GM18519 (cell line): ENCODE results near the gene CAVIN1.
"Not testable (repeated sequence)": the region's sequence is repeated elsewhere in the genome, so short reads cannot be mapped to it uniquely, and the experiment has no call there.

Experiments
- ATAC-seq: cut with Tn5 transposase; IDR thresholded peaks from one replicate; pipeline ENCODE4 v1.9.1; 2021; ENCODE audit warnings: mild to moderate bottlenecking, moderate library complexity; ENCODE audit not compliant: unreplicated experiment, low FRiP score

CAVIN1 gene

GRCh38 chr17:42381898-42382297, 41.2 kb downstream of the CAVIN1 start:
- no peak for ATAC-seq

DNA sequence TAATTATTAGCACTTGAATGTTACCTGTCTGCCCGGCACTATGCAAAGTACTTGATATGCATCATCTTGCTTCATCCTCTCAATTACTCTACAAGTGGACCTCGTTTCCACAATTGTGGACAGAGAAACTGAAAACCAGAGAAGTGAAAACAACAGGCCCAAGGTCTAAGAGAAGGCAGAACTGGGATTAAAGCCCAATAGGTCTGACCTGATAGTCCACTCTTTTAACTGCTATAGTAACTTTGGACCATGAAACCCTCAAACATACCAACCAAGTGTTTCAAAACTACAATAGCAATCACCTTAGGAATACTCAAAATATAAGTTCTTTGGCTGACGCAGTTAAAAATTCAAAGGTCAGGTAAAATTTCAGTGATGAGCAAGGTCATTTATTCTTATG, 42.1 kb downstream of the CAVIN1 start:
- no peak for ATAC-seq

DNA sequence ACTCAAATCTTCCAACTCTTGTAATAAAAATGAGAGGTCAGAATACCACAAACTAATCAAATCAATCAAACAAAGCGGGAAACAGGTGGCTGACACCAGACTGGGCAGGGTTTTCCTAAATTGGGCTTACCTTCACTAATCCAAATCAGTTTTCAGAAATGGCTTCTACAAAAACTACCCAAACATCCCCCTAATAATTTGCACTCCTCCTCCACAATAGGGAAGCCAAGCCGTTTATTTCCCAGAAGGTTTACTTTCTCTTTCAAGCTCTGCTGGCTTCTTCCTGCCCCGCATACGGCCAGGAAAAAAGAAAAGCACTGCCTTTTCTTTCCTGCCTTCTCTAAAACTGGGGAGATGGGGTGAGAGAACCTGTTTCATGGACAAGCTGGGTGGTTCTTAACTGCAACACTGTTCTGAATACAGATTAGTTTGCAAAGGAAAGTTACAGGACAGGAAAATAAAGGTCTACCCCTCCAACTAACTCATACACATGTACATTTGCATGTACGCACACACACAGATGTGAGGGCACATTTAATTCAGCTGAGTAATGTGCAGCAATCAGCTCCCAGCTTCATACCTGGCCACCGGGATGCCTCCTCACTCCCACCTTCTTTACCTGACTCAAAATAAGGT, 44.0 kb downstream of the CAVIN1 start:
- no peak for ATAC-seq

GRCh38 chr17:42378359-42378958, 44.6 kb downstream of the CAVIN1 start:
- no peak for ATAC-seq

- no peak for ATAC-seq
Measured at GRCh38 chr17:42373896-42374295, 49.2 kb downstream of the CAVIN1 start.

DNA sequence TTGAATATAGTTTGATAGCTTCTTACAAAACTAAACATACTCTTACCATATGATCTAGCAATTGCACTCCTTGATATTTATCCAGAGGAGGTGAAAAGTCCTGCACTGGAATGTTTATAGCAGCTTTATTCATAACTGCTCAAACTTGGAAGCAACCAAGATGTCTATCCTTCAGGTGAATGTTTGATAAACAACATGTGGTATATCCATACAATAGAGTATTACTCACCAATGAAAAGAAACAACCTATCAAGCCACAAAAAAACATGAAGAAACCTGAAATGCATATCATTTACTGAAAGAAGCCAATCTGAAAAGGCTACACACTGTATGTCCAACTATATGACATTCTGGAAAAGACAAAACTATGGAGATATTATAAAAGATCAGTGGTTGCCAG, 50.9 kb downstream of the CAVIN1 start:
- ATAC-seq = no peak

- not testable (repeated sequence) for ATAC-seq
Measured at GRCh38 chr17:42368797-42369561, 54.1 kb downstream of the CAVIN1 start.

GRCh38 chr17:42368310-42368709, 54.7 kb downstream of the CAVIN1 start:
- ATAC-seq = not testable (repeated sequence)

GRCh38 chr17:42366176-42367023, 56.7 kb downstream of the CAVIN1 start:
- ATAC-seq = not testable (repeated sequence)

- no peak for ATAC-seq
Measured at GRCh38 chr17:42365136-42365535, 57.9 kb downstream of the CAVIN1 start.

- ATAC-seq = no peak
Measured at GRCh38 chr17:42363767-42364585, 59.1 kb downstream of the CAVIN1 start.

- ATAC-seq = no peak
Measured at GRCh38 chr17:42363231-42363630, 59.8 kb downstream of the CAVIN1 start.

- no peak for ATAC-seq
Measured at GRCh38 chr17:42362245-42362961, 60.7 kb downstream of the CAVIN1 start.

DNA sequence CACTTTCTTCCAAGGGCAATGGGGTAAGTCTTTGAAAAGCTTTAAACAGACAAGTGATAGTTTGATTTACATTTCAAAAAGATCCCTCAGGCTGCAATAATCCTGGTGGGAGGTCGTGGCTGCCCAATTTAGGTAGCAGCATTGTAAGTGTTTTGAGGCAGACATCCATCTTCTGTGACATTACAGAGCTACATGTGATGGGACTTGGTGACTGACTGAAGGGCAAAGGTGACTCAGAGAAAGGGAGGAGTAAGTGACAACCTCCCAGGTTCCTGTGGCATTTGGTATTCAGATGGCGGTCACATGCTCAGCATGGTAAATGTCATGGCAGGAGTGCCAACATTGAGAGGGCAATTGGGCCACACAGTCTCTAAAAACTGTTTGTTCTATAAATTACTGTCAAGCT, 61.3 kb downstream of the CAVIN1 start:
- ATAC-seq = no peak

GRCh38 chr17:42360388-42360787, 62.7 kb downstream of the CAVIN1 start:
- ATAC-seq = not testable (repeated sequence)

DNA sequence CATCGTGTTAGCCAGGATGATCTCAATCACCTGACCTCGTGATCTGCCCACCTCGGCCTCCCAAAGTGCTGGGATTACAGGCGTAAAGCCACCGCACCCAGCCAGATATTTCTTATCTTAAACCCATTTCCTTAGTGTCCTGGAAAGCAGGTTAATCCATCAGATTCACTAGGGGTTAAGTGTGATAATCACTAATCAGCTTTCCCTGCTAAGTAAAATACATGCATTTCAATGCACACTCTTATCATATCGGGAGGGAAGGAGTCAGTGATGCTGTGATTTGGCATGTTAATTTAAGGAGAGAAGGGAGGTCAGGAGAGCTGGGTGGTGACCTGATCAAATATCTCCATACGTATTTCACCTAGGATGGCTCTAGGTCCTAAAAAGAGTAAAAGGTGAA, 63.9 kb downstream of the CAVIN1 start:
- no peak for ATAC-seq

DNA sequence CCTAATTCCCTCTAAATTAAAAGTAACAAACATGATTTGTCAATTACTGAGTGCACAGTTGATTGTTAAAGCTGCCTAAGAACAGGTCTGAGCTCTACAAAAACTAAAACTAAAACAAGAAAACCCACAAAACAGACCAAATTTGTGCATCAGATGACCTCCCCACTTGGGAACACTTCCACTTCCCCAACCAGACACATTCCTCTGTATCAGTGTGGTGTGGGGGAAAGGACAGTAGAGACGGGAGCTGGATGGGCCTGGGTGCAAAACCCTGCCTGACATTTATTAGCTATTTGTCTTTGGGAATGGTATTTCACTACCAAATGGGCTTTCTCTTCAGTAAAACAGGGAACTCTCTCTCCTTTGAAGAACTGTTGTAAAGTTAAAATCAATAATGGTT, 64.6 kb downstream of the CAVIN1 start:
- ATAC-seq = no peak

- ATAC-seq = no peak
Measured at GRCh38 chr17:42354956-42355843, 67.9 kb downstream of the CAVIN1 start.
